Thymus (tissue), 14 donors: ENCODE results near the gene ADGRE1. TPM values are rescaled to one million over a fixed set of nuclear protein-coding genes. Genes with fewer than 3 reads are reported as not detected.
A peak's percentile ranks its signal among the peaks of the same experiment; 100 is the strongest.

Source experiments
- DNase-seq, 9 donors: peaks; one replicate each; pipeline ENCODE4 v3.0.0-alpha.2; 2013; ENCODE audit warnings: low spot score in 9 of 9, low read depth in 6 of 9, missing footprints in 1 of 9
- H3K27ac ChIP-seq, 2 donors: one replicate each; pipeline ENCODE4 v1.5.1; 2013; ENCODE audit warnings: control low read depth in 1 of 2, low read depth in 1 of 2, low read length in 1 of 2, mild to moderate bottlenecking in 1 of 2, moderate library complexity in 1 of 2
- H3K27me3 ChIP-seq, 2 donors: one replicate each; pipeline ENCODE4 v1.5.1; 2013; ENCODE audit warnings: low read length in 1 of 2; ENCODE audit not compliant: control insufficient read depth in 2 of 2, insufficient read depth in 1 of 2
- H3K36me3 ChIP-seq, 2 donors: one replicate each; pipeline ENCODE4 v1.5.1; 2013; ENCODE audit warnings: low read length in 1 of 2, mild to moderate bottlenecking in 1 of 2, moderate library complexity in 1 of 2; ENCODE audit not compliant: control insufficient read depth in 2 of 2, insufficient read depth in 2 of 2
- H3K4me1 ChIP-seq, 2 donors: one replicate each; pipeline ENCODE4 v1.5.1; 2013; ENCODE audit warnings: low read length in 2 of 2; ENCODE audit not compliant: control insufficient read depth in 2 of 2, insufficient read depth in 2 of 2
- H3K4me3 ChIP-seq, 2 donors: one replicate each; pipeline ENCODE4 v1.5.1; 2013; ENCODE audit warnings: low read length in 2 of 2, control low read depth in 1 of 2, mild to moderate bottlenecking in 1 of 2
- H3K9me3 ChIP-seq, 2 donors: one replicate each; pipeline ENCODE4 v1.5.1; 2013; ENCODE audit warnings: low read length in 1 of 2, mild to moderate bottlenecking in 1 of 2; ENCODE audit not compliant: control insufficient read depth in 2 of 2, insufficient read depth in 1 of 2
- WGBS: extraction: QIAGEN DNeasy Blood & Tissue Kit; methylation state at CpG from one replicate; pipeline ENCODE4 v1.1.7; 2013; 5-methylcytosine and 5-hydroxymethylcytosine counted together
- long read RNA-seq, 10 donors: transcript quantifications; one replicate each; lab custom pipeline, GENCODE V29; 2026
- polyA plus RNA-seq: library from polyadenylated mRNA; stranded (reverse); fragments of 200-250 nt; gene quantifications from one replicate; pipeline ENCODE4 v1.2.3, GENCODE V29; 2013
- total RNA-seq: library from RNA; stranded (reverse); fragments of 120-200 nt; gene quantifications from one replicate; pipeline ENCODE4 v1.2.4, GENCODE V29; 2013
- donor health status: healthy.

Gene ADGRE1
- total RNA-seq (3.9 TPM), polyA plus RNA-seq (1.8 TPM)
- long read RNA-seq, donor 1 = 0 reads
- long read RNA-seq, donor 2 = 0 reads
- long read RNA-seq, donor 3 = 0 reads
- long read RNA-seq, donor 4 = 0 reads
- long read RNA-seq, donor 5 = 0 reads
- long read RNA-seq, donor 6 = 0 reads
- long read RNA-seq, donor 7 = 0 reads
- long read RNA-seq, donor 8 = 0 reads
- long read RNA-seq, donor 9 = 0 reads
- long read RNA-seq, donor 10 = 0 reads

GRCh38 chr19:6887316-6887715 lies at the start of gene ADGRE1:
TSS of gene ADGRE1 (plus strand) at chr19:6887579. CDS start at chr19:6887609, 30 bp downstream.
- WGBS = 51% methylated on average over 4 of the region's 4 CpGs
- Histone ChIP-seq H3K4me3 (no peak within 1 kb of the TSS), H3K27me3 (no peaks in the 10 kb centered on the region), H3K9me3 (peaks cover 0 to 6% of the 10 kb centered on the region in 2 donors), H3K27ac (peak within 1 kb of the TSS; percentile 43 to 53), H3K36me3 (no peaks in the 10 kb centered on the region), H3K4me1 (peaks cover 21 to 51% of the 10 kb centered on the region in 2 donors)
- DNase-seq = no peak

GRCh38 chr19:6838062-6838655 lies 49.2 kb upstream of the ADGRE1 start:
- DNase-seq = no peak
- 98% methylated on average over 3 of the region's 3 CpGs for WGBS
- no peak overlapping the region for H3K4me3 ChIP-seq
- H3K36me3 ChIP-seq = peaks cover 51 to 70% of the 10 kb centered on the region in 2 donors
- H3K27me3 ChIP-seq = no peaks in the 10 kb centered on the region
- H3K9me3 ChIP-seq = no peaks in the 10 kb centered on the region
- H3K27ac ChIP-seq = no peak overlapping the region
- H3K4me1 ChIP-seq = no peaks in the 10 kb centered on the region

- H3K27ac ChIP-seq = no peak overlapping the region
- H3K27me3 ChIP-seq = no peaks in the 10 kb centered on the region
- no peak for DNase-seq
- no peak overlapping the region for H3K4me3 ChIP-seq
- no peaks in the 10 kb centered on the region for H3K4me1 ChIP-seq
- H3K9me3 ChIP-seq = no peaks in the 10 kb centered on the region
- 96% methylated on average over 5 of the region's 5 CpGs for WGBS
- H3K36me3 ChIP-seq = peaks cover 42 to 50% of the 10 kb centered on the region in 2 donors
Measured at GRCh38 chr19:6842871-6843607, 44.3 kb upstream of the ADGRE1 start.

GRCh38 chr19:6847828-6848200 lies 39.6 kb upstream of the ADGRE1 start:
- no peak overlapping the region for H3K27ac ChIP-seq
- H3K9me3 ChIP-seq = no peaks in the 10 kb centered on the region
- no peaks in the 10 kb centered on the region for H3K27me3 ChIP-seq
- peaks cover 53 to 57% of the 10 kb centered on the region in 2 donors for H3K36me3 ChIP-seq
- no peak overlapping the region for H3K4me3 ChIP-seq
- no peaks in the 10 kb centered on the region for H3K4me1 ChIP-seq
- DNase-seq = no peak
- WGBS = 97% methylated on average over 11 of the region's 11 CpGs

GRCh38 chr19:6848986-6849385 lies 38.4 kb upstream of the ADGRE1 start:
- Histone ChIP-seq H3K4me3 (no peak overlapping the region), H3K36me3 (peaks cover 59 to 62% of the 10 kb centered on the region in 2 donors), H3K9me3 (no peaks in the 10 kb centered on the region), H3K27me3 (no peaks in the 10 kb centered on the region), H3K27ac (no peak overlapping the region), H3K4me1 (no peaks in the 10 kb centered on the region)
- over 99% methylated on average over 3 of the region's 3 CpGs for WGBS
- no peak for DNase-seq

GRCh38 chr19:6849876-6850275 lies 37.5 kb upstream of the ADGRE1 start:
- Histone ChIP-seq H3K27me3 (no peaks in the 10 kb centered on the region), H3K36me3 (peaks cover 60 to 65% of the 10 kb centered on the region in 2 donors), H3K9me3 (no peaks in the 10 kb centered on the region), H3K27ac (no peak overlapping the region), H3K4me3 (no peak overlapping the region), H3K4me1 (no peaks in the 10 kb centered on the region)
- 94% methylated on average over 2 of the region's 2 CpGs for WGBS
- DNase-seq = no peak

GRCh38 chr19:6851359-6851758 lies 36.0 kb upstream of the ADGRE1 start:
- no peaks in the 10 kb centered on the region for H3K27me3 ChIP-seq
- H3K36me3 ChIP-seq = peaks cover 71 to 75% of the 10 kb centered on the region in 2 donors
- 94% methylated on average over 1 of the region's 1 CpG for WGBS
- H3K4me1 ChIP-seq = no peaks in the 10 kb centered on the region
- no peak overlapping the region for H3K27ac ChIP-seq
- no peak for DNase-seq
- H3K9me3 ChIP-seq = no peaks in the 10 kb centered on the region
- no peak overlapping the region for H3K4me3 ChIP-seq

GRCh38 chr19:6852001-6852400 lies 35.4 kb upstream of the ADGRE1 start:
- Histone ChIP-seq H3K36me3 (peaks cover 76% of the 10 kb centered on the region in 2 donors), H3K4me1 (no peaks in the 10 kb centered on the region), H3K4me3 (no peak overlapping the region), H3K27me3 (no peaks in the 10 kb centered on the region), H3K9me3 (no peaks in the 10 kb centered on the region), H3K27ac (no peak overlapping the region)
- 95% methylated on average over 1 of the region's 1 CpG for WGBS
- DNase-seq = no peak

- Histone ChIP-seq H3K4me1 (no peaks in the 10 kb centered on the region), H3K27ac (no peak overlapping the region), H3K9me3 (no peaks in the 10 kb centered on the region), H3K27me3 (no peaks in the 10 kb centered on the region), H3K36me3 (peaks cover 66 to 72% of the 10 kb centered on the region in 2 donors), H3K4me3 (no peak overlapping the region)
- 92% methylated on average over 11 of the region's 11 CpGs for WGBS
- no peak for DNase-seq
Measured at GRCh38 chr19:6853868-6854267, 33.5 kb upstream of the ADGRE1 start.
